ENCODE data around the gene RBM22. TPM values are rescaled to one million over a fixed set of nuclear protein-coding genes. Genes with fewer than 3 reads are reported as not detected.

RBM22 gene
- polyA plus RNA-seq, 1 donor from 2014 or later, result 67.9 TPM

GRCh38 chr5:150641824-150642566, 58.9 kb downstream of the RBM22 start:
- H2AFZ ChIP-seq (ENCODE audit: low read depth, low read length), result no peak overlapping the region
- no peaks in the 10 kb centered on the region for H3K79me2 ChIP-seq (replicated peaks; ENCODE audit: insufficient read depth, low read length)
- no peaks in the 10 kb centered on the region for H3K9me3 ChIP-seq (ENCODE audit: low read length)
- no peak overlapping the region for H3K27ac ChIP-seq (ENCODE audit: low read length)
- no peaks in the 10 kb centered on the region for H4K20me1 ChIP-seq (ENCODE audit: insufficient read depth)
- no peaks in the 10 kb centered on the region for H3K36me3 ChIP-seq (ENCODE audit: insufficient read depth, low read length)
- H3K4me2 ChIP-seq (ENCODE audit: low read length), result no peak overlapping the region
- no peak overlapping the region for H3K4me3 ChIP-seq (ENCODE audit: low read length)
- H3K9ac ChIP-seq (ENCODE audit: low read length), result no peak overlapping the region
- no peaks in the 10 kb centered on the region for H3K27me3 ChIP-seq (ENCODE audit: insufficient read depth, low read depth, low read length)
- TF ChIP-seq EZH2 (IDR thresholded peaks at IDR 0.05; ENCODE audit: borderline replicate concordance, insufficient read depth, low read length, poor library complexity, severe bottlenecking) (no peak), EP300 (conservative IDR thresholded peaks at IDR 0.05; ENCODE audit: poor library complexity, severe bottlenecking) (no peak), CTCF (IDR thresholded peaks at IDR 0.05; ENCODE audit: poor library complexity, severe bottlenecking) (no peak), POLR2AphosphoS5 (IDR thresholded peaks at IDR 0.05) (no peak), SMC3 (conservative IDR thresholded peaks at IDR 0.05; ENCODE audit: poor library complexity) (no peak), RAD21 (conservative IDR thresholded peaks at IDR 0.05) (no peak), MXI1 (conservative IDR thresholded peaks at IDR 0.05; ENCODE audit: poor library complexity, severe bottlenecking) (no peak), TAF1 (IDR thresholded peaks at IDR 0.05; ENCODE audit: low read depth) (no peak)
- TF ChIP-seq, protein P1, sequence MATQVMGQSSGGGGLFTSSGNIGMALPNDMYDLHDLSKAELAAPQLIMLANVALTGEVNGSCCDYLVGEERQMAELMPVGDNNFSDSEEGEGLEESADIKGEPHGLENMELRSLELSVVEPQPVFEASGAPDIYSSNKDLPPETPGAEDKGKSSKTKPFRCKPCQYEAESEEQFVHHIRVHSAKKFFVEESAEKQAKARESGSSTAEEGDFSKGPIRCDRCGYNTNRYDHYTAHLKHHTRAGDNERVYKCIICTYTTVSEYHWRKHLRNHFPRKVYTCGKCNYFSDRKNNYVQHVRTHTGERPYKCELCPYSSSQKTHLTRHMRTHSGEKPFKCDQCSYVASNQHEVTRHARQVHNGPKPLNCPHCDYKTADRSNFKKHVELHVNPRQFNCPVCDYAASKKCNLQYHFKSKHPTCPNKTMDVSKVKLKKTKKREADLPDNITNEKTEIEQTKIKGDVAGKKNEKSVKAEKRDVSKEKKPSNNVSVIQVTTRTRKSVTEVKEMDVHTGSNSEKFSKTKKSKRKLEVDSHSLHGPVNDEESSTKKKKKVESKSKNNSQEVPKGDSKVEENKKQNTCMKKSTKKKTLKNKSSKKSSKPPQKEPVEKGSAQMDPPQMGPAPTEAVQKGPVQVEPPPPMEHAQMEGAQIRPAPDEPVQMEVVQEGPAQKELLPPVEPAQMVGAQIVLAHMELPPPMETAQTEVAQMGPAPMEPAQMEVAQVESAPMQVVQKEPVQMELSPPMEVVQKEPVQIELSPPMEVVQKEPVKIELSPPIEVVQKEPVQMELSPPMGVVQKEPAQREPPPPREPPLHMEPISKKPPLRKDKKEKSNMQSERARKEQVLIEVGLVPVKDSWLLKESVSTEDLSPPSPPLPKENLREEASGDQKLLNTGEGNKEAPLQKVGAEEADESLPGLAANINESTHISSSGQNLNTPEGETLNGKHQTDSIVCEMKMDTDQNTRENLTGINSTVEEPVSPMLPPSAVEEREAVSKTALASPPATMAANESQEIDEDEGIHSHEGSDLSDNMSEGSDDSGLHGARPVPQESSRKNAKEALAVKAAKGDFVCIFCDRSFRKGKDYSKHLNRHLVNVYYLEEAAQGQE (IDR thresholded peaks at IDR 0.05; ENCODE audit: borderline replicate concordance), result no peak
- no peaks in the 10 kb centered on the region for H3F3A ChIP-seq (ENCODE audit: insufficient read depth, low read length, poor library complexity, severe bottlenecking)
- no peaks in the 10 kb centered on the region for H3K9me2 ChIP-seq (ENCODE audit: insufficient read depth, low read length)

GRCh38 chr5:150641006-150641570, 59.8 kb downstream of the RBM22 start:
- no peak for TF ChIP-seq EZH2 (IDR thresholded peaks at IDR 0.05; ENCODE audit: borderline replicate concordance, insufficient read depth, low read length, poor library complexity, severe bottlenecking)
- no peak for TF ChIP-seq MXI1 (conservative IDR thresholded peaks at IDR 0.05; ENCODE audit: poor library complexity, severe bottlenecking)
- TF ChIP-seq SMC3 (conservative IDR thresholded peaks at IDR 0.05; ENCODE audit: poor library complexity), result no peak
- no peak for TF ChIP-seq CTCF (IDR thresholded peaks at IDR 0.05; ENCODE audit: poor library complexity, severe bottlenecking)
- TF ChIP-seq TAF1 (IDR thresholded peaks at IDR 0.05; ENCODE audit: low read depth), result no peak
- no peak for TF ChIP-seq EP300 (conservative IDR thresholded peaks at IDR 0.05; ENCODE audit: poor library complexity, severe bottlenecking)
- TF ChIP-seq, protein P1 (IDR thresholded peaks at IDR 0.05; ENCODE audit: borderline replicate concordance), result no peak
- TF ChIP-seq POLR2AphosphoS5 (IDR thresholded peaks at IDR 0.05), result no peak
- TF ChIP-seq RAD21 (conservative IDR thresholded peaks at IDR 0.05), result no peak
- Histone ChIP-seq H3K27me3 (ENCODE audit: insufficient read depth, low read depth, low read length) (no peaks in the 10 kb centered on the region), H3K4me3 (ENCODE audit: low read length) (no peak overlapping the region), H3F3A (ENCODE audit: insufficient read depth, low read length, poor library complexity, severe bottlenecking) (no peaks in the 10 kb centered on the region), H3K4me2 (ENCODE audit: low read length) (no peak overlapping the region), H3K27ac (ENCODE audit: low read length) (no peak overlapping the region), H3K9me3 (ENCODE audit: low read length) (no peaks in the 10 kb centered on the region), H3K79me2 (replicated peaks; ENCODE audit: insufficient read depth, low read length) (no peaks in the 10 kb centered on the region), H3K9me2 (ENCODE audit: insufficient read depth, low read length) (no peaks in the 10 kb centered on the region), H2AFZ (ENCODE audit: low read depth, low read length) (no peak overlapping the region), H3K9ac (ENCODE audit: low read length) (no peak overlapping the region), H4K20me1 (ENCODE audit: insufficient read depth) (no peaks in the 10 kb centered on the region), H3K36me3 (ENCODE audit: insufficient read depth, low read length) (no peaks in the 10 kb centered on the region)

All from neural cell (in vitro differentiated cells).